ENCODE data around the gene FPGS.

FPGS gene

DNA sequence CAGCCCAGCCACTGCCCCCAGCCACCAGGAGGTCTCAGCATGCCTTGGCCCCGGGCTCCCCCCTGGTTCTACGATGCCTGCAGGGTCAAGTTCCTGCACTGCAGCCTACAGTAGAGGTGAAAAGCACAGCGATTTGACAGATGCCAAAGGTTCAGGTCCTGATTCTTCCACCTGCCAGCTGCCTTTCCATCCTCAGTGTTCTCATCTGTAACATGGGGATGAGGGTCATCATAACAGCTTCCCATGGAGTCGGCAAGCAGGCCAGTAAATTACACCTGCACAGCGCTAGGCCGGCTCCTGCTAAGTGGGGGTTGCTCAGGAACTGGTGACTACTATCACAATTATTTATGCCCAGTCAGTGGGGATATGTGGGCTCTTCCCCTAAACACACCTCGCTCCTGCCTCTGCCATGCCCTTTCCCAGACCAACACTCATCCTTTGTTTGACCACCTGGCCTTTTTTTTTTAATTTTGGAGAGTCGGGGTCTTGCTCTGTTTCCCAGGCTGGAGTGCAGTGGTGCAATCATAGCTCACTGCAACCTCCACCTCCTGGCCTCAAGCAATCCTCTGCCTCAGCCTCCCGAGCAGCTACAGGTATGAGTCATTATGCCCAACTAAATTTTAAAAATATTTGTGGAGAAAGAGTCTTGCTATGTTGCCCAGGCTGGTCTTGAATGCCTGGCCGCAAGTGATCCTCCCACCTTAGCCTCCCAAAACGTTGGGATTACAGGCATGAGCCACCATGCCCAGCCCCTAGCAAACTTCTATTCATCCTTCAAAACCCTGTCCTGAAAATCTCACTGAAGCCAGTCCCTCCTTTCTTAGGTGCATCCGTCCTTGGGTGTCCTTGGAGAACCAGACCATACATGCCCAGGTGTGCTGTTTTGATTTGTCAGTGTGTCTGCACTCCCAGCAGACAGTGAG lies 45.4 kb downstream of the FPGS start:
- no peak for DNase-seq
- intact Hi-C loops (cut with DNase I) = no loop called here

DNA sequence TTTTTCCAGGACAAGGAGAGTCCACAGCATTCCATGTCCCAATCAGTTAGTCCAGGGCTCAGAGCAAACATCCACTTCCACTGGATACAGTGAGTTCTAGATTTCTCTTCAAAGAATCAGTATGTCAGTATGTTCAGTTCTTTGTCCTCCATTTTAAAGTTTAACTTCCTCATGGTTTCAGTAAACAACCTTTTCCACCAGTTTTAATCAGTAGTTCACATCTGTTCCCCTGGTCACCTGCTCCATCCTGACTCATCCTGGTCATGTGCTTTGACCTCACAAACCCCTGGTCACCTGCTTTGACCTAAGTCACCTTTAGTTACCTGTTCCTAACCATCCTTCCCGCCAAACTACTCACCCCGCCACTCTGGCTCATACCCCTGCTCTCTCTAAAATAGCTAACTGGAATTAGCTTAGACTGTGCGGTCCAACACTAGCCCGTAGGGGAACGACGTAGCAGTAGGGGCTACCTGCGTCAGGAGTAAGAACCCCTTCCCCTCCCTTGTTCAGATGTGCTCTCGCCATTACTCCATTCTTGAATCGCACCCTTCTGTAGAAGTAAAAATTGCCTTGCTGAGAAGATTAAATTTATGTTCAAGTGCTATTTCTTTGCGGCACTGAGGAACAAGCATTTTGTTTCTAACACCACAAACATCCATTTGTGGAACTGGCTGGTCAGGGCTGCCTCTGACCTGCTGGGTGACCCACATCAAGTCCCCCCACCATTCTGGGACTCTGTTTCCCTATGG lies 46.2 kb downstream of the FPGS start:
- intact Hi-C loops (cut with DNase I) = no loop called here
- DNase-seq = no peak

DNA sequence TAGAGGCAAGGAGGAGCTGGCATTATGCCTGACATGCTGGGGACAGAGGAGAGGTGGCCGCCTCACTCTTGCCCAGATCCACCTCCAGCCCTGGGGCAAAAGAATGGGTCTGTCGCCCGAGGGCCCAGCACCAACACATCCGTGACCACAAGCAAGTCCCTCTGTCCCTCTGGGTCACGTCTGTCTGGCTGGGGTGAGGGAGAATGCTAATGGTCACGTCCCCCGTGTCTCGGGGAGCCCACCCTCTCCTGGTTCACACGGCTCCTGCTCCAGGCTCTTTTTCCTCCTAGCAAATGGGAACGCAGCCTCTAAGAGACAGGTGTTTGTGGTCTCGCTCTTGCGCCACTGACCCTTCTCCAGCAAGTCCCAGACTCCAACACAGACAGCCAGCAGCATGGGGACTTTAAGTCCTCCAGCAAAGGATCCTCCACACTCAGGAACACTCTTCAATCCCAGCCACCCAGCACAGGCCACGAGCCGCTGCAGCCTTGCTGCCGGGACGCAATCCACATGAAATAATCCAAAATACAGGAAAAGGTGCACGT lies 47.7 kb downstream of the FPGS start:
- no peak for DNase-seq
- intact Hi-C loops (cut with DNase I) = no loop called here

DNA sequence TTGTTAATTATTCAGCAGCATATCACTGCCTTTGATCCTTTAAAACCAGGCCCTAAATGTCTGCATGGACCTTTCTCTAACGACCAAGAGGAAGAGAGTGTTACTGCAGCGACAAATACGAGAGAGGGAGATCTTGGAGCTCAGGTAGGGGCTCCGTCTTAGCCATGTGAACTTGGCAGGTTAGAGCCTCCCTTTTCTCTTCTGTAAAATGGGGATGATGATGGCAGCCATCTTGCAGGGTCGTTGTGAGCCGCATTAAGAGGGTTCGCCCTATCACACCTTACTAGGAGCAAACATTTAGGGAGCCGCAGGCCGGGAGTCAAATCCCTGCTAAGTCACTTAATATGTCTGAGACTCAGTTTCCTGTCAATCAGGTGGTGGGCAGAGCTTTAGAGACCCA lies 50.1 kb downstream of the FPGS start:
- intact Hi-C loops (cut with DNase I) = no loop called here
- no peak for DNase-seq

DNA sequence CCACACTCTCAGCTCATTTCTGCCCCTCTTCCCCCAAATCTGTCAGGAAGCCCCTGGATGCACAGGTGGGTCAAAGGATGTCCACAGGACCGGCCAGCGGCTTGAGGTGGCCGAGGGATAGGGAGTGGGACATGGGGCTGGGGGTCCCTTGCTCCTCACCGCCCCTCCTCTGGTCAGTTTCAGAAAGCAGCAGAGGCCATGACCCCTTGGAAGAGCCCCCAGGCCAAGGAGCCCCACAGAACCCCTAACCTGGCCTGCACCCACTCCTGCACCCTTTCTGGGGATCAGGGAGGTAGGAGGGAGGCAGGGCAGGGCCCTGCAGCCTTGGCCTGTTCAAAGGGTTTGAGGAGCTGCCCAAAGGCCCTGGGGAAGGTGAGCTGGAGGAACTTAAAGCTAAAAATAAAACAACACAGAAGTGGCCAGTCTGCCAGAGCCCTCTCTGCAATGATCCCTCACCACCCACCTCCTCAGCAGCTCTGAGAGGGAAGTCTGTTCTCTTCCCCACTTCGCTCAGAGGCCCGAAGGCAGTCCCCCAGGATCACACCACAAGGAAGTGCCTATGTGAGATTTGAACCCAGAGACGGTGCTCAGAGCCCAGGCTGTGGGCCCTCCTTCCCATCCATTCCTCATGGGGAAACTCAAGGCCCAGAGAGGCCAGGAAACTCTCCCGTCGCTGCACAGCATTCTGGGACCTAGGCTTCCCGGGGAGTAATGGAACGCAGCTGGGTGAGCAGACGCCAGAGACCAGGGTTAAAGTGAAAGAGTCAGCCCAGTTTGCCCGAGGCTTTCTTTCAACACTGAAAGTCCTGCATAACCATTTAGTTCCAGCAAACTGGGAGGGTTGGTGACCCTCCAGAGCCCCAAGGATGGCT lies 50.9 kb downstream of the FPGS start:
- intact Hi-C loops (cut with DNase I) = no loop called here
- no peak for DNase-seq

DNA sequence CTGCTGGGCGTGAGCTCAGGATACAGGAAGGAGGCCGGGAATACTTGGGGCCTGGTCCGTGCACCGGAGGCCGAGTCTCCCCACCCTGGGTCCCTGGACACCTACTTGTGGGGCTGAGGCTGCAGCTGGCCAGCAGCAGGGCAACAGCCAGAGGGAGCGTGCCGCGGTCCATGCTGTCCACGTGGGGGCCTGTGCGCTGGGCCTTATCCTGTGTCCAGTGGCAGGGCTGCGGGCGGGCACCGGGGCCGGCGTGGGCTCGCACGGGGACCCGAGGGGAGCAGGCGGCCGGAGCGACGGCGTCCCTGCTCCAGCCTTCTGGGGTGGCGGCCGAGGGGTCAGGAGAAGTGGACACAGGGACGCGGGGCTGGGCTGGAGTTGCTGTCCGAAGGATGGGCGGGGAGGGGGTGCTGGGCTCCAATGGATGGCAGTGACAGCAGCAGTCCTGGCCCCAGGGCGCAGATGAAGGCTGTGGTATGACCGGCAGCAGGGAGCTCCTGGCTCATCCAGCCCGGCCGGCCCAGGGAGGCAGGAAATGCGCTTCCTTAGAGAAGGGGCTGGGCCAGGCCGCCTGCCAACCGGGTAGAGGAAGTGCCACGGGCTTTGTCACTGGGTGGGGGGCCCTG lies 51.6 kb downstream of the FPGS start, which contains the start of gene ENG:
Gene ENG (minus strand): TSS at position 475 of the 623 bp plus-strand sequence. CDS start 303 bp downstream, at position 172.
- DNase-seq = peak in 24 of 42 donors; percentile 6 to 67 (median 40)
- intact Hi-C loops (cut with DNase I) = no loop called here

DNA sequence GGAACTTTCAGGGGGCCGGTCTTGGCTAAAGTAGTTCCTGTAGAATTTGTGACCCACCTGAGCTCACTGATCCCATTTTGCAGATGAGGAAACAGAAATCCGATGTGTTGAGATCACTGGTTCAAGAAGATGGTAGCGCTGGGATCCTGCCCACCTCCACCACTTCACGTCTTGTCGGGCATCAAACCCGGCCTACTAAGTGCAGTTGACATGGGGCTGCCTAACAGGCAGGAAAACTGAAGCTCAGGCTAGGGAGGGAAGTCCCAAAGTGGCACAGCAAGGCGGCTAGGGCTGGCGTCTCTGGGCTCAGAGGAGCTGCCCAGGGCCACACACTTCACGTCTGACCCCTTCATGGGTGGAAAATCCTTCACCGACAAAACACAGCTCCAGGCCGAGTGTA lies 52.3 kb downstream of the FPGS start:
- intact Hi-C loops (cut with DNase I) = no loop called here
- DNase-seq = no peak

DNA sequence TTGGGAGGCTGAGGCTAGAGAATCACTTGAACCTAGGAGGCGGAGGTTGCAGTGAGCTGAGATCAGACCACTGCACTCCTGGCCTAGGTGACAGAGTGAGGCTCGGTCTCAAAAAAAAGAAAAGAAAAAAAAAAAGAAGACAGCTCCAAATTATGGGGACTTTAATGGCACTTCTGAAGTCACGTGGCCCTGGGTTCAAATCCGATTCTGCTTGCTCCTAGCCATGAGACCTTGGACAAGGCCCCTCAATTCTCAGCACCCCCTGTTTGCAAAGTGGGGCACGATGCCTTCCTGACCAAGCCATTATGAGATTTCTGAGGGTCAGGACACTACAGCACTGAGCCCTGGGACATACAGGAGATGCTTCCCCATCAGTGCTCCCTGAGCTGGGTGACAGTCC lies 52.8 kb downstream of the FPGS start:
- intact Hi-C loops (cut with DNase I) = no loop called here
- no peak for DNase-seq

DNA sequence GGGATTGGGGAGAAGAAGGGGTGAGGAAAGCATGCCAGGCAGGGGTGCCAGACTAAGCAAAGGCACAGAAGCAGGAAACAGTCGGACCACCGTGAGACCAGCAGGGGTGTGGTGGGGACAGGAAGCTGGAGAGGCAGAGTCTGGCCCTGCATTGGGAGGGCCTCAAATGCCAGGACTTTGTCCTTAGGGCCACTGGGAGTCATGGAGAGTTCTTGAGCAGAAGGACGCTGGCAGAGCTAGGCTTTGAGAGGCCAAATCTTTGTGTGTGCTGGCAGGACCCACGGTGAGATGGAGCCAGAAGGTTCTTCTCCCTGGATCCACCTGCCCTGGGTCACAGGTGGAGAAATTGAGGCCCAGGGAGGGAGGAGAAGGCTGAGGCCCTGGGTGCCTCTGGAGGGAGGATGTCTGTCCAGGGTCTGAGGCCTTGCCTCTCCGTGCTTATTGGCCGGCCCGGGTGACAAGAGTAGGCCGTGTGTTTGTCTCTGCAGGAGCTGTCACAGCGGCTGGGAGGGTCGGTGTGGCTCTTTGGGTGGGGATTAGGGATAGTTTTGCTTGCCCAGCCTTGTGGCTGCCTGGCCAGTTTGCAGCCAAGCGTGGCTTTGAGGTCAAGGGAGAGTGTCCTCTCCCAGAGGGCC lies 53.5 kb downstream of the FPGS start:
- DNase-seq = no peak
- intact Hi-C loops (cut with DNase I) = no loop called here

DNA sequence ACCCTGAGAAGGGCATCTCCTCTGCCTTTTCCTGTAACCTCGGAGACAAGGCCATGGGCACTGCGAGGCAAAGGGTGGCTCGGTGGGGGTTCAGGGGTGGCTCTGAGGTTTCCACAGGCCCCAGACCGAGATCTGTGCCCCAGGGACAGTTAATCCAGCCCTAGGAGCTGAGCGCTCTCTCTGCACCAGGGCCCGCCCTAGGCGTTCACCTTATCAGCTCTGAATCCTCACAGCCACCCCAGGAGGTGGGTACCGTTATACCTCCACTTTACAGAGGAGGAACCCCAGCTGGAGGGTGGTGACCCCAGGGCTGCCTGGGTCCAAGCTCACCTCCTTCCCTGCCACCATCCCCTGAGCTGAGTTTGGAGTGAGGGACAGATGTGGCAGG lies 54.0 kb downstream of the FPGS start:
- no peak for DNase-seq
- intact Hi-C loops (cut with DNase I) = no loop called here

DNA sequence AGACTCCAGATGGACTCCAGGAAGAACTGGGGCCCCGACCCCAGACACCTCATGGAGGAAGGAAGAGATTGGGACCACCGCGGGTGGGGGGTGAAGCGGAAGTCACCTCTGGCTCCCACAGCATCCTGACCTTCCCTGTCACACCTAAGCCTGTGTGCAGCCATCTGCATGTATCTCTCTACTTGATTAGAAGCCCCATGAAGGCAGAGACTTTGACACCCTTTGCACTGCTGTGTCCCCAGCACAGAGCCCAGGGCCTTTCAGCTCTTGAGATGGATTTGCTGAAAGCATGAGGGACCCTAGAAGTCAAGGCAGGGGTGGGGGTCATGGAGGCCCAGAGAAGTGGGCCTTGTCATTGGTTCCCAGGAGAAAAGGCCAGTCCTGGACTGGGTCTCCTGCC lies 54.6 kb downstream of the FPGS start:
- DNase-seq = no peak
- intact Hi-C loops (cut with DNase I) = no loop called here

DNA sequence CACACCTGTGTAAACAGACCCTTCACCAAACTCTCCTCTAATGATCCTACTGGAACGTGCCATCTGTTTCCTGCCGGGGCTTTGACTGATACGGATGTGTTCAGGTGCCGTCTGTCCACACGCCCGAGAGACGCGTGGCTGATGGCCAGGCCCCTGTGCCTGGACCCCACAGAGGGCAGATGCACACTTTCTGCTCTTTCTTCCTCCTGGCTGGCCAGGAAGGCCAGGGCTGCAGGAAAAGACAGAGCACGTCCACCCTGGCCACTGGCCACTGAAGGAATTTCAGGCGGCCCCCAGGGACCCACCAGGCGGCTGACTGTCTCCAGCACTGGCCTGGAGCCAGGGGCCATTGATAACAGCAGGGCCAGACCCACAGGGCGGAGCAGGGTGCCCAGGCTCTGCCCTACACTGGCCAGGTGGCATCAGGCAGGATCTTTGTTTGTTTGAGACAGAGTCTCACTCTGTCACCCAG lies 55.4 kb downstream of the FPGS start:
- intact Hi-C loops (cut with DNase I) = no loop called here
- no peak for DNase-seq

DNA sequence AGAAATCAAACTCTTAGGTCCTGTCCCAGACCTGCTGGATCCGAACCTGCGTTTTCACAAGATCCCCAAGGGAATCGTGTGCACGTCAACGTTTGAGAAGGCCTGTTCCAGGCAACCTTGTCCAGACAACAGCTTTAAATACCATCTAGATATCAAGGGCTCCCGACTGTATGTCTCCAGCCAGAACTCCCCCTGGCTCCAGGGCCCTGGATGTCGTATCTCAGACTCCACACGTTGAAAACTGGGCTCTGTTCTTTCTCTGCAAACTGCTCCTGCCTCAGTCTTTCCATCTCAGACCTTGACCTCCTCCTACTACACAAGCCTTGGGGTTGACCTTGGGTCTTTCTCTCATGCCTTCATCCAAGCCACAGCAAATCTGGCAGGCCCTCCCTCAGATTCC lies 57.6 kb downstream of the FPGS start:
- intact Hi-C loops (cut with DNase I) = no loop called here
- DNase-seq = no peak

DNA sequence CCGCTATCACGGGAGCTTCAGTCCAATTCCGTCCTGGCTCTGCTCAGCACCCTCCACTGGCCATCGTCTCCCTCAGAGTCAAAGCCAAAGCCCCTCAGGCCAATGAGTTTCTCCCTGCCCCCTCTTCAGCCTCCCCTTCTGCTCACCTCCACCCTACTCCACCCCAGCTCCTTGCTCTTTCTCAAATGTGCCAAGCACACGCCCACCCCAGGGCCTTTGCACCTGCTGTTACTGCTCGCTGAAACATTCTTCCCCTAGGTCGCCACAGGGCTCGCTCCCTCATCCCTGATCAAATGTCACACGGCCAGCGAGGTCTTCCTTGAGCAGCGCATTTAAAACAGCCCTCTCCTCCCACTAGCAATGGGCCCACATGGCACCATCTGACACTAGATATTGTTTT lies 58.1 kb downstream of the FPGS start:
- intact Hi-C loops (cut with DNase I) = no loop called here
- DNase-seq = no peak

DNA sequence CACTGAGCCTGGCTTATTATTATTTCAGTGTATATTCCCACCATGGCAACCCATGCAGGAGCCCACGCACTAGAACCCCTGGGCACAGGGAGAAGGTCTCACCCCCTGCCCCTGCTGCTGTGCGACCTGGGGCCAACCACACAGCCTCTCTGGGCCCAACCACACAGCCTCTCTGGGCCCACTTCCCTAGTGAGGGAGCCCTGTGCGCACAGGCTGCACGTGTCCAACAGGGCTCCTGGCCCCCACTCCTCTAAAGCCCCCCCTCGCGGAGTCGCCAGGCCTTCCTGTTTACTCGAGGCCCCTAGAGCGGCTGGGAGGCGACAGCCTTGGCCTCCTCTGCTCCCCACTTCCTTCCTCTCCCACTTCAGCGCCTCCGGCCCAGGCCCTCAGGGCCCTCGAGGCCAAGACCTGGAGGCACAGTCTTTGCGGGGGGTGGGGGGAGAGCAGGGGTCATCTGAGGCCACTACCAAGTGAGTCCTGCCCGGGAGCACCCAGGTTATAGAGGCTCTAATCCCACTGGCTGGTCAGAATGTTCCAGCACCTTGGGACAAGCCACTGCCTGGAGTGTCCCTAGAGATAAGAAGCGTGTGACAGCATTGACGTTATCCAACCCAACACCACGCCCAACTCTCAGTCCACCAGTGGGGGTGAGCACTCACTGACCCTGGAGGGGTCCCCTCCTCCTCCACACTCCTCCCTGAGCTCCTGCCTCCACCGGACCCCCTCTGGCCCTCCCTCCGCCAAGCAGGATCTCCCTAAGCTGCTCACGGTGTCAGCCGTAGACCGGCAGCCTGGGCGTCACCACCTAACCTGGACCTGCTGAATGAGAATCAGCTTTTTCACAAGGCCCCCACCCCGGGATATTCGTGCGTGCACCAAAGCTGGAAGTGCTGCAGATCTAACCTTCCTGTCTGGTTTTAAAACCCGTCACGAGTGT lies 59.7 kb downstream of the FPGS start:
- intact Hi-C loops (cut with DNase I) = no loop called here

DNA sequence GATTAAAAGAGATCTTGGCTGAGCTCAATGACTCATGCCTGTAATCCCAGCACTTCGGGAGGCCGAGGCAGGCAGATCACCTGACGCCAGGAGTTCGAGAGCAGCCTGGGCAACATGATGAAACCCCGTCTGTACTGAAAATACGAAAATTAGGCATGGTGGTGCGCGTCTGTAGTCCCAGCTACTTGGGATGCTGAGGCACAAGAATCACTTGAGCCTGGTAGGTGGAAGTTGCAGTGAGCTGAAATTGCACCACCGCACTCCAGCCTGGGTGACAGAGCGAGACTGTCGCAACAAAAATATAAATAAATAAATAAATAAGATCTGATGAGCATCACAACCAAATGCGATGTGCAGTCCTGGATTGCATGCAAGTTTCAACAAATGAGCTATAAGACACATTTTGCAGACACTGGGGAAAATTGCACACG lies 60.5 kb downstream of the FPGS start:
- intact Hi-C loops (cut with DNase I) = no loop called here
- DNase-seq = no peak

More for the DNA sequence above, 59.7 kb downstream of the FPGS start:
- DNase-seq = peak in 41 of 42 donors; percentile 20 to 72 (median 50)
